Neural cell (in vitro differentiated cells): ENCODE data around the gene TPD52L2.

Source experiments
- EZH2 ChIP-seq: fragments of 200-600, 300-800 bp; shearing (Covaris generic), sonication (generic); IDR thresholded peaks from 2 replicates; pipeline ENCODE4 v1.6.1; 2014; ENCODE audit warnings: antibody characterized with exemption, low read length, borderline replicate concordance, mild to moderate bottlenecking; ENCODE audit not compliant: insufficient read depth, poor library complexity, severe bottlenecking
- TF ChIP-seq, protein P1 (sequence below): fragments of 450-650 bp; IDR thresholded peaks from 2 replicates; pipeline ENCODE4 v1.5.1; 2014; ENCODE audit warnings: antibody characterized with exemption, mild to moderate bottlenecking, moderate library complexity; ENCODE audit not compliant: poor library complexity, severe bottlenecking

DNA sequence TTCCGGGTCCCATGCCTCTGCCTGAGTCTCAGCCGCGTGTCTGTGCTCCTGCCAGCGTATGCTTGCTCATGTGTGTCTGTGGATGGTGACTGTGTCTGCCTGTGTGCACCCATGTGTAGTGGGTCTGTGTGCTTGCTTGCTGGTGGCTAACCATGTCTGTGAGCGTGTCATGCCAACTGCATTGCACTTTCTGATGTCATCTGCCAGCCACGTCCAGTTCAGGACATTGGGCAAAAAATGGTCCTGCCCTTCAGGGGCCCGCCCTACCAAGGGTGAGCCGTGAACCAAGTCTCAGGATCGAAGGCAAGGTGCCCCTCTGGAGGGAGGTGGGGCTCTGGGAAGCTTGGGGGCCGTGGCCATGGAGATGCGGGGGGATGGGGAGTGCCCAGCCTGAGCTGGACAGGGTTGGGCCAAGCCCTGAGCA lies 24.7 kb upstream of the TPD52L2 start:
- TF ChIP-seq EZH2 = no peak
- TF ChIP-seq, protein P1, sequence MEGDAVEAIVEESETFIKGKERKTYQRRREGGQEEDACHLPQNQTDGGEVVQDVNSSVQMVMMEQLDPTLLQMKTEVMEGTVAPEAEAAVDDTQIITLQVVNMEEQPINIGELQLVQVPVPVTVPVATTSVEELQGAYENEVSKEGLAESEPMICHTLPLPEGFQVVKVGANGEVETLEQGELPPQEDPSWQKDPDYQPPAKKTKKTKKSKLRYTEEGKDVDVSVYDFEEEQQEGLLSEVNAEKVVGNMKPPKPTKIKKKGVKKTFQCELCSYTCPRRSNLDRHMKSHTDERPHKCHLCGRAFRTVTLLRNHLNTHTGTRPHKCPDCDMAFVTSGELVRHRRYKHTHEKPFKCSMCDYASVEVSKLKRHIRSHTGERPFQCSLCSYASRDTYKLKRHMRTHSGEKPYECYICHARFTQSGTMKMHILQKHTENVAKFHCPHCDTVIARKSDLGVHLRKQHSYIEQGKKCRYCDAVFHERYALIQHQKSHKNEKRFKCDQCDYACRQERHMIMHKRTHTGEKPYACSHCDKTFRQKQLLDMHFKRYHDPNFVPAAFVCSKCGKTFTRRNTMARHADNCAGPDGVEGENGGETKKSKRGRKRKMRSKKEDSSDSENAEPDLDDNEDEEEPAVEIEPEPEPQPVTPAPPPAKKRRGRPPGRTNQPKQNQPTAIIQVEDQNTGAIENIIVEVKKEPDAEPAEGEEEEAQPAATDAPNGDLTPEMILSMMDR = no peak
